Mesendoderm (in vitro differentiated cells): ENCODE data around the gene DOCK2.

Experiments
- DNase-seq: peaks from one replicate; pipeline ENCODE4 v3.0.0; 2013
- H2AK5ac ChIP-seq: 2 replicates; pipeline ENCODE4 v1.6.1; 2013; ENCODE audit warnings: low read length, inconsistent platforms
- H2BK120ac ChIP-seq: 2 replicates; pipeline ENCODE4 v1.6.1; 2013; ENCODE audit warnings: low read depth, mild to moderate bottlenecking, low read length, moderate library complexity, mixed read lengths
- H2BK15ac ChIP-seq: replicated peaks from 2 replicates; pipeline ENCODE4 v1.6.1; 2013; ENCODE audit warnings: low read depth, mild to moderate bottlenecking, moderate library complexity
- H2BK5ac ChIP-seq: 2 replicates; pipeline ENCODE4 v1.6.1; 2013; ENCODE audit warnings: low read length, inconsistent platforms
- H3K18ac ChIP-seq: 2 replicates; pipeline ENCODE4 v1.6.1; 2013; ENCODE audit warnings: mild to moderate bottlenecking, low read length, mixed read lengths
- H3K23ac ChIP-seq: one replicate; pipeline ENCODE4 v1.6.1; 2013; ENCODE audit warnings: low read length
- H3K27ac ChIP-seq: 2 replicates; pipeline ENCODE4 v1.5.1; 2013; ENCODE audit warnings: low read depth, mild to moderate bottlenecking, inconsistent platforms, low read length, moderate library complexity
- H3K27me3 ChIP-seq: 2 replicates; pipeline ENCODE4 v1.6.1; 2013; ENCODE audit warnings: low read length, control low read depth, mild to moderate bottlenecking, inconsistent platforms; ENCODE audit not compliant: insufficient read depth, poor library complexity
- H3K36me3 ChIP-seq: 2 replicates; pipeline ENCODE4 v1.6.1; 2013; ENCODE audit warnings: low read length, inconsistent platforms; ENCODE audit not compliant: control insufficient read depth, insufficient read depth
- H3K4ac ChIP-seq: one replicate; pipeline ENCODE4 v1.6.1; 2013; ENCODE audit warnings: low read depth, mild to moderate bottlenecking, low read length, moderate library complexity
- H3K4me1 ChIP-seq: 2 replicates; pipeline ENCODE4 v1.6.1; 2013; ENCODE audit warnings: low read depth, low read length, inconsistent platforms; ENCODE audit not compliant: control insufficient read depth
- H3K4me2 ChIP-seq: 2 replicates; pipeline ENCODE4 v1.6.1; 2013; ENCODE audit warnings: low read length
- H3K4me3 ChIP-seq: 2 replicates; pipeline ENCODE4 v1.5.1; 2013; ENCODE audit warnings: mild to moderate bottlenecking, low read length
- H3K56ac ChIP-seq: one replicate; pipeline ENCODE4 v1.6.1; 2013; ENCODE audit warnings: low read length
- H3K79me1 ChIP-seq: 2 replicates; pipeline ENCODE4 v1.6.1; 2013; ENCODE audit warnings: low read length, inconsistent platforms
- H3K79me2 ChIP-seq: 2 replicates; pipeline ENCODE4 v1.6.1; 2013; ENCODE audit warnings: mild to moderate bottlenecking, low read length; ENCODE audit not compliant: control insufficient read depth, insufficient read depth
- H3K9ac ChIP-seq: 2 replicates; pipeline ENCODE4 v1.6.1; 2013; ENCODE audit warnings: low read length, inconsistent platforms
- H4K5ac ChIP-seq: one replicate; pipeline ENCODE4 v1.6.1; 2013; ENCODE audit warnings: low read length
- H4K8ac ChIP-seq: one replicate; pipeline ENCODE4 v1.6.1; 2013; ENCODE audit warnings: low read depth, mild to moderate bottlenecking, control low read depth, low read length, moderate library complexity
- WGBS: extraction: QIAGEN DNeasy Blood & Tissue Kit; methylation state at CpG from one replicate; pipeline ENCODE4 v1.1.7; 2013; ENCODE audit warnings: low lambda C conversion rate, missing lambda C conversion rate; ENCODE audit not compliant: insufficient coverage; ENCODE audit errors: extremely low coverage; 5-methylcytosine and 5-hydroxymethylcytosine counted together

The DOCK2 gene

GRCh38 chr5:170067574-170068170 is 430.6 kb downstream of the DOCK2 start:
- DNase-seq = no peak
- no peaks in the 10 kb centered on the region for H3K79me2 ChIP-seq
- no peak overlapping the region for H3K56ac ChIP-seq
- no peak overlapping the region for H3K9ac ChIP-seq
- H2BK15ac ChIP-seq = no peak overlapping the region
- no peak overlapping the region for H2AK5ac ChIP-seq
- no peak overlapping the region for H3K4me3 ChIP-seq
- H3K4ac ChIP-seq = no peak overlapping the region
- H4K5ac ChIP-seq = no peak overlapping the region
- WGBS = no CpG with 5 or more reads among the region's 4 CpGs
- no peak overlapping the region for H3K23ac ChIP-seq
- H3K27ac ChIP-seq = no peak overlapping the region
- no peaks in the 10 kb centered on the region for H3K36me3 ChIP-seq
- H3K18ac ChIP-seq = no peak overlapping the region
- H2BK5ac ChIP-seq = no peak overlapping the region
- H3K27me3 ChIP-seq = no peaks in the 10 kb centered on the region
- H2BK120ac ChIP-seq = no peak overlapping the region
- peaks cover 2% of the 10 kb centered on the region for H3K4me1 ChIP-seq
- no peak overlapping the region for H4K8ac ChIP-seq
- H3K79me1 ChIP-seq = no peaks in the 10 kb centered on the region
- H3K4me2 ChIP-seq = no peak overlapping the region

GRCh38 chr5:170069512-170069911 is 432.4 kb downstream of the DOCK2 start:
- Histone ChIP-seq H3K9ac (no peak overlapping the region), H3K23ac (no peak overlapping the region), H3K56ac (no peak overlapping the region), H2BK5ac (no peak overlapping the region), H3K4me3 (no peak overlapping the region), H3K79me1 (no peaks in the 10 kb centered on the region), H3K79me2 (no peaks in the 10 kb centered on the region), H3K18ac (no peak overlapping the region), H2AK5ac (no peak overlapping the region), H3K4ac (no peak overlapping the region), H4K5ac (no peak overlapping the region), H3K27ac (no peak overlapping the region), H4K8ac (no peak overlapping the region), H2BK120ac (no peak overlapping the region), H2BK15ac (no peak overlapping the region), H3K36me3 (no peaks in the 10 kb centered on the region), H3K27me3 (no peaks in the 10 kb centered on the region), H3K4me1 (peaks cover 2% of the 10 kb centered on the region), H3K4me2 (no peak overlapping the region)
- WGBS = no CpG with 5 or more reads among the region's 5 CpGs
- DNase-seq = no peak

- H2BK5ac ChIP-seq = no peak overlapping the region
- H3K18ac ChIP-seq = no peak overlapping the region
- H3K4me1 ChIP-seq = peaks cover 2% of the 10 kb centered on the region
- H3K79me2 ChIP-seq = no peaks in the 10 kb centered on the region
- no peak overlapping the region for H4K5ac ChIP-seq
- H3K56ac ChIP-seq = no peak overlapping the region
- no peaks in the 10 kb centered on the region for H3K79me1 ChIP-seq
- no peak overlapping the region for H2AK5ac ChIP-seq
- H2BK15ac ChIP-seq = no peak overlapping the region
- H3K27me3 ChIP-seq = no peaks in the 10 kb centered on the region
- H3K9ac ChIP-seq = peak overlapping the region; percentile 12
- H4K8ac ChIP-seq = no peak overlapping the region
- H2BK120ac ChIP-seq = no peak overlapping the region
- no peak overlapping the region for H3K23ac ChIP-seq
- DNase-seq = peak; percentile 59
- H3K36me3 ChIP-seq = no peaks in the 10 kb centered on the region
- no peak overlapping the region for H3K4me3 ChIP-seq
- no peak overlapping the region for H3K4ac ChIP-seq
- WGBS = no CpG with 5 or more reads among the region's 14 CpGs
- no peak overlapping the region for H3K27ac ChIP-seq
- no peak overlapping the region for H3K4me2 ChIP-seq
Measured at GRCh38 chr5:170070556-170071412, 433.7 kb downstream of the DOCK2 start.

GRCh38 chr5:170071748-170072147 is 434.7 kb downstream of the DOCK2 start:
- Histone ChIP-seq H4K8ac (no peak overlapping the region), H3K4me3 (no peak overlapping the region), H2BK5ac (no peak overlapping the region), H3K27me3 (no peaks in the 10 kb centered on the region), H2AK5ac (no peak overlapping the region), H3K79me2 (no peaks in the 10 kb centered on the region), H2BK120ac (no peak overlapping the region), H3K36me3 (no peaks in the 10 kb centered on the region), H3K4ac (no peak overlapping the region), H2BK15ac (no peak overlapping the region), H3K4me2 (no peak overlapping the region), H4K5ac (no peak overlapping the region), H3K18ac (no peak overlapping the region), H3K23ac (no peak overlapping the region), H3K56ac (no peak overlapping the region), H3K79me1 (no peaks in the 10 kb centered on the region), H3K27ac (no peak overlapping the region), H3K4me1 (peaks cover 2% of the 10 kb centered on the region), H3K9ac (no peak overlapping the region)
- no CpG with 5 or more reads among the region's 2 CpGs for WGBS
- DNase-seq = no peak

- Histone ChIP-seq H3K4me3 (no peak overlapping the region), H2BK15ac (no peak overlapping the region), H3K27ac (no peak overlapping the region), H4K8ac (no peak overlapping the region), H3K23ac (no peak overlapping the region), H3K4me1 (peaks cover under 1% of the 10 kb centered on the region), H2AK5ac (no peak overlapping the region), H3K4ac (no peak overlapping the region), H3K4me2 (no peak overlapping the region), H3K27me3 (no peaks in the 10 kb centered on the region), H2BK5ac (no peak overlapping the region), H3K56ac (no peak overlapping the region), H3K18ac (no peak overlapping the region), H3K79me2 (no peaks in the 10 kb centered on the region), H4K5ac (no peak overlapping the region), H3K9ac (no peak overlapping the region), H2BK120ac (no peak overlapping the region), H3K36me3 (no peaks in the 10 kb centered on the region), H3K79me1 (no peaks in the 10 kb centered on the region)
- no CpG with 5 or more reads among the region's 7 CpGs for WGBS
- no peak for DNase-seq
Measured at GRCh38 chr5:170075696-170076095, 438.6 kb downstream of the DOCK2 start.
